ENCODE measurements around the gene SLC26A5.

- TF ChIP-seq POLR2AphosphoS5 (IDR thresholded peaks at IDR 0.05; ENCODE audit: low read depth, low read length), result no peak
- no peak for TF ChIP-seq TAF1 (IDR thresholded peaks at IDR 0.05; ENCODE audit: low read depth, low read length)
- no peak for TF ChIP-seq POLR2A (IDR thresholded peaks at IDR 0.05; ENCODE audit: low read depth, low read length)
Measured at GRCh38 chr7:103413407-103413806, 32.6 kb downstream of the SLC26A5 start.
